ENCODE measurements around the gene TNC.

DNA sequence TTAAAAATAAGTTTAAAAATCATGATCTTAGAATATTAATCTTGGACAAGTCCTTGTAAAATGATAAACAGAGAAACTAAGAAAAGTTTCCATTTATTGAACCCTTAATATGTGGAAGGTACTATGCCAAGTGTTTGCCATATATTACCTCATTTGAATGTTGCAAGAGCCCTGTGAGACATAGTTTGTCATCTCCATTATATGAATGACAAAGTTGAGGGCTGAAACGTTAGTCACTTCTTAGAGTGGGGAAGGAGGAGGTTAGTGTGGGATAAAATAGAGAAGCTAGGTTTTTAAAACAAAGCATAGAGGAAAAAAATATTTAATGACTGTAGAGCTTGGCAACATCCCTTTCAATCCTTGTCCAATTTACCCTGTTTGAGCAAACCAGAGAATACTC, 2.0 kb downstream of the TNC start:
- TF ChIP-seq CTCF (IDR thresholded peaks at IDR 0.05) (no peak), POLR2A (IDR thresholded peaks at IDR 0.05) (no peak)
